HG02884 (cell line): ENCODE measurements around the gene JAML.

ENCODE experiments used
- ATAC-seq: cut with Tn5 transposase; IDR thresholded peaks from one replicate; pipeline ENCODE4 v1.9.1; 2021; ENCODE audit warnings: mild to moderate bottlenecking, moderate library complexity; ENCODE audit not compliant: unreplicated experiment

Gene JAML

GRCh38 chr11:118224511-118225188, at the start of gene JAML:
Gene JAML (minus strand): TSS chr11:118225011. CDS start chr11:118214866, 10,145 bp downstream.
- no peak for ATAC-seq

- ATAC-seq: no peak
Observed at GRCh38 chr11:118274186-118274585, 49.4 kb upstream of the JAML start.

GRCh38 chr11:118272001-118272400, 47.2 kb upstream of the JAML start:
- ATAC-seq: no peak

GRCh38 chr11:118267486-118267885, 42.7 kb upstream of the JAML start:
- no peak for ATAC-seq

- ATAC-seq: no peak
Observed at GRCh38 chr11:118265954-118266353, 41.1 kb upstream of the JAML start.

GRCh38 chr11:118264569-118265465, 40.0 kb upstream of the JAML start:
- no peak for ATAC-seq

GRCh38 chr11:118263695-118264568, 39.1 kb upstream of the JAML start, which contains the start of gene MPZL2:
Gene MPZL2 (minus strand): TSS chr11:118264297. CDS start chr11:118264153, 144 bp downstream.
- no peak for ATAC-seq

- no peak for ATAC-seq
Observed at GRCh38 chr11:118263112-118263511, 38.3 kb upstream of the JAML start.

- ATAC-seq: no peak
Observed at GRCh38 chr11:118260353-118260752, 35.5 kb upstream of the JAML start.

- ATAC-seq: no peak
Observed at GRCh38 chr11:118259138-118259537, 34.3 kb upstream of the JAML start.

- ATAC-seq: no peak
Observed at GRCh38 chr11:118258410-118258809, 33.6 kb upstream of the JAML start.

- ATAC-seq: no peak
Observed at GRCh38 chr11:118252688-118253087, 27.9 kb upstream of the JAML start.

GRCh38 chr11:118251858-118252652, 27.2 kb upstream of the JAML start, which contains the start of gene MPZL3:
Gene MPZL3 (minus strand): TSS chr11:118252365. CDS start chr11:118252294, 71 bp downstream.
- peak; percentile 54 for ATAC-seq

GRCh38 chr11:118247041-118247440, 22.2 kb upstream of the JAML start:
- no peak for ATAC-seq

- no peak for ATAC-seq
Observed at GRCh38 chr11:118245936-118246562, 21.2 kb upstream of the JAML start.

- no peak for ATAC-seq
Observed at GRCh38 chr11:118243993-118244762, 19.4 kb upstream of the JAML start.

- no peak for ATAC-seq
Observed at GRCh38 chr11:118243161-118243560, 18.4 kb upstream of the JAML start.

- no peak for ATAC-seq
Observed at GRCh38 chr11:118241764-118242098, 16.9 kb upstream of the JAML start.
